H1 (cell line): Measurements from ENCODE around the gene CCDC124. TPM values are rescaled to one million over a fixed set of nuclear protein-coding genes. Genes with fewer than 3 reads are reported as not detected.

ENCODE experiments used
- CTCF ChIA-PET: fragments of 300-600 bp; sonication (Branson Sonifier 250); formaldehyde crosslinking; loops from one replicate; lab custom pipeline; 2021; ENCODE audit not compliant: partially characterized antibody; lab: Charles Lee
- POLR2A ChIA-PET: fragments of 300-600 bp; sonication (Branson Sonifier 250); formaldehyde crosslinking; loops from one replicate; lab custom pipeline; 2021; ENCODE audit warnings: inconsistent platforms; ENCODE audit not compliant: partially characterized antibody; lab: Charles Lee
- DNase-seq, 2 experiments: peaks; one replicate each; pipeline versions ENCODE4 v3.0.0 to v3.0.0-alpha.2; 2010 to 2022; ENCODE audit warnings: low spot score in 2 of 2, low read depth in 1 of 2, mixed read lengths in 1 of 2
- FAIRE-seq: peaks from 2 replicates; lab custom pipeline; 2011; peaks lifted over from hg19 to GRCh38; lab: Jason Lieb, UNC
- H2AFZ ChIP-seq: 2 replicates; pipeline ENCODE4 v1.8.1; 2012; ENCODE audit warnings: low read length, inconsistent platforms
- H2AK5ac ChIP-seq: 2 replicates; pipeline ENCODE4 v1.6.1; 2013; ENCODE audit warnings: low read depth, low read length
- H2BK120ac ChIP-seq: replicated peaks from 2 replicates; pipeline ENCODE3; 2013; ENCODE audit warnings: low read depth, low read length, inconsistent platforms
- H2BK12ac ChIP-seq: 2 replicates; pipeline ENCODE4 v1.6.1; 2013; ENCODE audit warnings: low read depth, low read length
- H2BK15ac ChIP-seq: 2 replicates; pipeline ENCODE4 v1.6.1; 2013; ENCODE audit warnings: low read length
- H2BK20ac ChIP-seq: 2 replicates; pipeline ENCODE4 v1.6.1; 2013; ENCODE audit warnings: low read length
- H2BK5ac ChIP-seq: 2 replicates; pipeline ENCODE4 v1.6.1; 2013; ENCODE audit warnings: low read depth, low read length
- H3K14ac ChIP-seq: 2 replicates; pipeline ENCODE4 v1.6.1; 2013; ENCODE audit warnings: inconsistent platforms; ENCODE audit not compliant: insufficient read length
- H3K18ac ChIP-seq: 2 replicates; pipeline ENCODE4 v1.6.1; 2013; ENCODE audit warnings: low read length; ENCODE audit errors: extremely low read depth
- H3K23ac ChIP-seq: 2 replicates; pipeline ENCODE4 v1.6.1; 2013; ENCODE audit warnings: inconsistent platforms; ENCODE audit not compliant: insufficient read length
- H3K23me2 ChIP-seq: 2 replicates; pipeline ENCODE4 v1.6.1; 2013; ENCODE audit warnings: low read depth, low read length
- H3K27ac ChIP-seq: 2 replicates; pipeline ENCODE4 v1.6.1; 2011; ENCODE audit warnings: low read depth, low read length, inconsistent platforms
- H3K27me3 ChIP-seq, 4 experiments: replicated peaks in 1 of 4; 1 replicate in 1 of 4; 2 replicates in 3 of 4; pipeline versions ENCODE4 v1.6.1 to v1.8.1; 2011 to 2013; ENCODE audit warnings: low read length in 3 of 4, mild to moderate bottlenecking in 3 of 4, inconsistent platforms in 2 of 4, mixed read lengths in 2 of 4, moderate library complexity in 1 of 4; ENCODE audit not compliant: control insufficient read depth in 3 of 4, insufficient read depth in 3 of 4; ENCODE audit errors: extremely low read depth in 1 of 4
- H3K36me3 ChIP-seq, 4 experiments: 2 replicates each; pipeline versions ENCODE4 v1.6.1 to v1.8.1; 2011 to 2013; ENCODE audit warnings: mild to moderate bottlenecking in 4 of 4, low read length in 3 of 4, moderate library complexity in 2 of 4, control low read depth in 1 of 4, inconsistent platforms in 1 of 4; ENCODE audit not compliant: insufficient read depth in 4 of 4, control insufficient read depth in 2 of 4
- H3K4ac ChIP-seq: replicated peaks from 2 replicates; pipeline ENCODE3; 2013; ENCODE audit warnings: low read length, low read depth, mixed read lengths, inconsistent platforms; ENCODE audit not compliant: insufficient read length
- H3K4me1 ChIP-seq, 4 experiments: replicated peaks in 1 of 4; 1 replicate in 1 of 4; 2 replicates in 3 of 4; pipeline versions ENCODE4 v1.6.1 to v1.8.1; 2011 to 2013; ENCODE audit warnings: low read length in 3 of 4, inconsistent platforms in 2 of 4, mixed read lengths in 1 of 4; ENCODE audit not compliant: insufficient read depth in 4 of 4, control insufficient read depth in 3 of 4
- H3K4me2 ChIP-seq, 2 experiments: 2 replicates each; pipeline versions ENCODE4 v1.6.1 to v1.8.1; 2011 to 2013; ENCODE audit warnings: low read depth in 2 of 2, low read length in 2 of 2, control low read depth in 1 of 2, inconsistent platforms in 1 of 2, mild to moderate bottlenecking in 1 of 2; ENCODE audit not compliant: insufficient read depth in 1 of 2
- H3K4me3 ChIP-seq, 4 experiments: fragments of 200-600, 300-600 bp in 1 of 4; sonication (generic), shearing (Covaris generic), sonication (Bioruptor Twin) in 1 of 4; 2 replicates each; pipeline versions ENCODE4 v1.5.1 to v1.8.1; 2011 to 2016; ENCODE audit warnings: low read length in 4 of 4, low read depth in 3 of 4, control low read depth in 2 of 4, inconsistent platforms in 2 of 4, mild to moderate bottlenecking in 2 of 4, mixed read lengths in 1 of 4, moderate library complexity in 1 of 4; ENCODE audit not compliant: insufficient read depth in 2 of 4; ENCODE audit errors: extremely low read depth in 1 of 4
- H3K56ac ChIP-seq: replicated peaks from 2 replicates; pipeline ENCODE3; 2013; ENCODE audit warnings: low read depth, mild to moderate bottlenecking, mixed read lengths, low read length, inconsistent platforms; ENCODE audit not compliant: insufficient read length
- H3K79me1 ChIP-seq: 2 replicates; pipeline ENCODE4 v1.6.1; 2013; ENCODE audit warnings: low read depth, low read length, control low read depth
- H3K79me2 ChIP-seq, 2 experiments: 2 replicates each; pipeline versions ENCODE4 v1.6.1 to v1.8.1; 2012 to 2013; ENCODE audit warnings: low read length in 2 of 2, mild to moderate bottlenecking in 2 of 2, inconsistent platforms in 1 of 2; ENCODE audit not compliant: insufficient read depth in 2 of 2, control insufficient read depth in 1 of 2
- H3K9ac ChIP-seq, 4 experiments: replicated peaks in 1 of 4; 1 replicate in 1 of 4; 2 replicates in 3 of 4; pipeline versions ENCODE4 v1.6.1 to v1.8.1; 2011 to 2013; ENCODE audit warnings: low read depth in 3 of 4, low read length in 3 of 4, control low read depth in 2 of 4, mild to moderate bottlenecking in 2 of 4, moderate library complexity in 2 of 4, inconsistent platforms in 1 of 4; ENCODE audit errors: extremely low read depth in 1 of 4
- H3K9me3 ChIP-seq, 2 experiments: 2 replicates each; pipeline versions ENCODE4 v1.6.1 to v1.8.1; 2012 to 2013; ENCODE audit warnings: mild to moderate bottlenecking in 2 of 2, moderate library complexity in 2 of 2, control low read depth in 1 of 2, inconsistent platforms in 1 of 2, low read depth in 1 of 2, low read length in 1 of 2, mixed read lengths in 1 of 2; ENCODE audit not compliant: insufficient read depth in 2 of 2
- H4K20me1 ChIP-seq, 2 experiments: replicated peaks in 1 of 2; 2 replicates each; pipeline versions ENCODE3 to v1.8.1; 2011 to 2013; ENCODE audit warnings: inconsistent platforms in 2 of 2, low read length in 2 of 2, mild to moderate bottlenecking in 1 of 2; ENCODE audit not compliant: insufficient read depth in 2 of 2, control insufficient read depth in 1 of 2
- H4K5ac ChIP-seq: 2 replicates; pipeline ENCODE4 v1.6.1; 2013; ENCODE audit warnings: low read length, low read depth, mixed read lengths, inconsistent platforms; ENCODE audit not compliant: insufficient read length
- H4K8ac ChIP-seq: 2 replicates; pipeline ENCODE4 v1.8.0; 2013; ENCODE audit warnings: mild to moderate bottlenecking, moderate library complexity, low read length, inconsistent platforms; ENCODE audit not compliant: insufficient read depth; ENCODE audit errors: extremely low read depth
- H4K91ac ChIP-seq: replicated peaks from 2 replicates; pipeline ENCODE3; 2013; ENCODE audit warnings: low read length, mixed read lengths, inconsistent platforms; ENCODE audit not compliant: insufficient read length
- EGR1 ChIP-seq: IDR thresholded peaks from 2 replicates; pipeline ENCODE4 v1.6.1; 2011; ENCODE audit warnings: low read depth, low read length, borderline replicate concordance
- EZH2 ChIP-seq: fragments of 200-600 bp; sonication (generic); IDR thresholded peaks from 2 replicates; pipeline ENCODE4 v1.7.1; 2012; ENCODE audit warnings: low read depth, mild to moderate bottlenecking, moderate library complexity, low read length, inconsistent platforms; ENCODE audit not compliant: severe bottlenecking
- NRF1 ChIP-seq: IDR thresholded peaks from 2 replicates; pipeline ENCODE4 v1.6.1; 2011; ENCODE audit warnings: mild to moderate bottlenecking, low read depth, low read length, improper control_type of control experiment
- RNF2 ChIP-seq: fragments of 200-900, 300-1000 bp; sonication (generic); IDR thresholded peaks from 2 replicates; pipeline ENCODE4 v1.7.1; 2016; ENCODE audit warnings: borderline replicate concordance, low read depth, mild to moderate bottlenecking, antibody characterized with exemption, low read length; ENCODE audit not compliant: poor library complexity, severe bottlenecking; ENCODE audit errors: missing control alignments
- SAP30 ChIP-seq: fragments of 300-600 bp; sonication (generic); IDR thresholded peaks from 2 replicates; pipeline ENCODE4 v1.7.1; 2012; ENCODE audit warnings: low read length, moderate library complexity, mild to moderate bottlenecking, inconsistent platforms; ENCODE audit not compliant: insufficient read depth, insufficient replicate concordance
- SIN3A ChIP-seq, 2 experiments: IDR thresholded peaks in 1 of 2; conservative IDR thresholded peaks in 1 of 2; 2 replicates each; pipeline ENCODE4 v1.6.1; 2011 to 2012; ENCODE audit warnings: low read length in 2 of 2, improper control_type of control experiment in 1 of 2, low read depth in 1 of 2, mild to moderate bottlenecking in 1 of 2
- SIRT6 ChIP-seq: IDR thresholded peaks from one replicate; pipeline ENCODE4 v1.7.1; 2012; ENCODE audit warnings: low read length, inconsistent platforms
- TAF7 ChIP-seq: optimal IDR thresholded peaks from 2 replicates; pipeline ENCODE3; 2011; ENCODE audit warnings: low read depth, mild to moderate bottlenecking, inconsistent platforms, low read length, moderate library complexity, borderline replicate concordance
- WGBS, 2 experiments: shearing (Covaris generic) in 1 of 2; methylation state at CpG; one replicate each; pipeline versions ENCODE4 v1.1.6 to v1.1.7; 2013 to 2015; ENCODE audit warnings: low lambda C conversion rate in 2 of 2, mixed read lengths in 2 of 2, inconsistent platforms in 1 of 2, low coverage in 1 of 2, missing lambda C conversion rate in 1 of 2; ENCODE audit not compliant: insufficient replicate concordance in 2 of 2, insufficient coverage in 1 of 2, insufficient read length in 1 of 2; ENCODE audit errors: extremely low coverage in 1 of 2, missing lambda C conversion rate in 1 of 2; 5-methylcytosine and 5-hydroxymethylcytosine counted together
- polyA plus RNA-seq, 7 experiments: library from polyadenylated mRNA; depleted of rRNA in 3 of 7; stranded (reverse) in 5 of 7; unstranded in 2 of 7; fragments of >200 nt in 5 of 7; fragments of 200-250 nt in 2 of 7; gene quantifications; 1 replicate in 5 of 7; 2 replicates in 1 of 7; 4 replicates in 1 of 7; pipeline versions ENCODE4 v1.2.1 to v1.2.3, GENCODE V29; 2011 to 2013; ENCODE audit warnings: missing spikeins in 2 of 7, mixed read lengths in 2 of 7
- total RNA-seq: library from RNA; stranded (reverse); fragmentation: NEBNext Ultra II Directional; extraction: Animal tissue kit (Norgen Biotek cat#: 25700); gene quantifications from 2 replicates; pipeline ENCODE4 v1.2.1, GENCODE V29; 2021
- TF ChIP-seq, protein P1 (sequence below): IDR thresholded peaks from 2 replicates; pipeline ENCODE4 v1.6.1; 2012; ENCODE audit warnings: inconsistent platforms

The CCDC124 gene
- total and polyA plus RNA-seq, 2 of the 8 experiments (the other 6 are each of a cell fraction or from before 2014, with no cell fraction given) = 95.2 to 103 TPM

DNA sequence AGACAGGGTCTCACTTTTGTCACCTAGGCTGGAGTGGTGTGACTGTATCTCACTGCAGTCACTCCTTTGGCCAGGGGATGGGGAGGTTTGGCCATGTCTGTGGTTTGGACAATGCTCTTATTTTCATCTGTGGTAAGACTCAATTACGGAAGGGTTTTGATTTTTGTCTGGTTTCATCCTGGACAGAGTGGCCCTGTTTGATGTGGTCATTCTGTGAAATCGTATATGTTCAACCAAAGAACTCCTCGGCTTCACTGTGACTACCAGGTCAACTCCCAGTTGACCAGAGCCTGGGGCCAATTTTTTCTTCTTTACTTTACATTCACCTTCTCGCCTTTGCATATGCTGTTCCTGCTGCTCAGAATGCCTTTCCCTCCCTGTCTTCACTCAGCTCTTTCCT, 6.8 kb upstream of the CCDC124 start:
- Histone ChIP-seq H3K9ac (no peak overlapping the region), H2AK5ac (no peak overlapping the region), H2BK15ac (no peak overlapping the region), H3K23ac (no peak overlapping the region), H3K27ac (no peak overlapping the region), H2AFZ (no peak overlapping the region), H3K56ac (no peak overlapping the region), H3K4me1 (no peaks in the 10 kb centered on the region), H4K5ac (no peak overlapping the region), H3K23me2 (no peaks in the 10 kb centered on the region), H4K8ac (no peak overlapping the region), H4K20me1 (no peaks in the 10 kb centered on the region), H2BK5ac (no peak overlapping the region), H3K14ac (no peak overlapping the region), H3K79me2 (no peaks in the 10 kb centered on the region), H3K18ac (no peak overlapping the region), H3K4ac (no peak overlapping the region), H3K4me2 (no peak overlapping the region), H2BK20ac (no peak overlapping the region), H3K79me1 (no peaks in the 10 kb centered on the region), H3K36me3 (no peaks in the 10 kb centered on the region), H3K9me3 (no peaks in the 10 kb centered on the region), H2BK12ac (no peak overlapping the region), H3K4me3 (no peak overlapping the region), H2BK120ac (no peak overlapping the region), H3K27me3 (no peaks in the 10 kb centered on the region), H4K91ac (no peak overlapping the region)
- ChIA-PET CTCF (interaction anchor here (0.6 to 2.3 kb wide), 2 partner anchors 55 to 69 kb away, joined by 4 to 6 read pairs; partner anchors contain the start of gene SLC5A5), POLR2A (interaction anchor here (14.8 kb wide), 1 partner anchor 59 kb away, joined by 392 read pairs; the partner anchor contains the start of genes RPL18A and SLC5A5)
- no peak for FAIRE-seq
- TF ChIP-seq NRF1 (no peak), EZH2 (no peak), SAP30 (no peak), EGR1 (no peak), TAF7 (no peak), RNF2 (no peak), SIN3A (conservative IDR thresholded peaks at IDR 0.05 in 1 of 2, IDR thresholded peaks at IDR 0.05 in 1 of 2; ENCODE audit: low read depth in 1 of 2, low read length in 2 of 2) (no peak), SIRT6 (no peak)
- TF ChIP-seq, protein P1, sequence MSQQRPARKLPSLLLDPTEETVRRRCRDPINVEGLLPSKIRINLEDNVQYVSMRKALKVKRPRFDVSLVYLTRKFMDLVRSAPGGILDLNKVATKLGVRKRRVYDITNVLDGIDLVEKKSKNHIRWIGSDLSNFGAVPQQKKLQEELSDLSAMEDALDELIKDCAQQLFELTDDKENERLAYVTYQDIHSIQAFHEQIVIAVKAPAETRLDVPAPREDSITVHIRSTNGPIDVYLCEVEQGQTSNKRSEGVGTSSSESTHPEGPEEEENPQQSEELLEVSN = no peak
- DNase-seq = no peak
- 86% methylated on average over 4 of the region's 4 CpGs; no CpG with 5 or more reads in 1 of the 2 experiments for WGBS, 2 experiments
